Prostate gland (tissue), 2 donors: ENCODE measurements around the gene SMYD2. TPM values are rescaled to one million over a fixed set of nuclear protein-coding genes. Genes with fewer than 3 reads are reported as not detected.

Experiments
- DNase-seq: peaks from one replicate; pipeline ENCODE4 v3.0.0-alpha.2; 2019; ENCODE audit warnings: low spot score
- H3K27ac ChIP-seq, 2 donors: fragments of 200-600 bp; sonication (generic); 2 replicates each; pipeline ENCODE4 v1.5.1; 2017 to 2019
- H3K27me3 ChIP-seq: fragments of 200-600 bp; sonication (generic); replicated peaks from 2 replicates; pipeline ENCODE4 v1.5.1; 2019; ENCODE audit not compliant: insufficient read depth
- H3K36me3 ChIP-seq, 2 donors: fragments of 200-600 bp; sonication (generic); 1 replicate in 1 of 2; 2 replicates in 1 of 2; pipeline versions ENCODE4 v1.5.1 to v1.8.1; 2017 to 2019
- H3K4me1 ChIP-seq: fragments of 200-600 bp; sonication (generic); replicated peaks from 2 replicates; pipeline ENCODE4 v1.5.1; 2019
- H3K4me3 ChIP-seq, 2 donors: fragments of 200-600 bp; sonication (generic); 2 replicates each; pipeline ENCODE4 v1.5.1; 2017 to 2019
- H3K9me3 ChIP-seq: fragments of 200-600 bp; sonication (generic); 2 replicates; pipeline ENCODE4 v1.5.1; 2017
- POLR2A ChIP-seq: fragments of 450-650 bp; IDR thresholded peaks from one replicate; pipeline ENCODE4 v1.6.1; 2016; ENCODE audit warnings: antibody characterized with exemption, mild to moderate bottlenecking
- POLR2AphosphoS5 ChIP-seq: sonication (generic); formaldehyde crosslinking; IDR thresholded peaks from one replicate; pipeline ENCODE4 v1.6.1; 2017; ENCODE audit warnings: antibody characterized with exemption
- WGBS: methylation state at CpG from one replicate; pipeline ENCODE4 v1.1.5; 2018; 5-methylcytosine and 5-hydroxymethylcytosine counted together
- intact Hi-C: fragments of 100-400 bp; cut with DNase I; formaldehyde crosslinking; loops from one replicate; pipeline ENCODE4 v1.14.2; 2022
- total RNA-seq, 2 donors: library from RNA; depleted of rRNA; stranded (reverse); fragments of >200 nt; gene quantifications; one replicate each; pipeline ENCODE4 v1.1.0, GENCODE V29; 2016
- TF ChIP-seq, protein P1 (sequence below), 4 experiments: fragments of 200-600 bp in 2 of 4; fragments of 450-650 bp in 2 of 4; sonication (generic) in 2 of 4; IDR thresholded peaks; 1 replicate in 3 of 4; 2 replicates in 1 of 4; pipeline ENCODE4 v1.5.1; 2016 to 2019; ENCODE audit warnings: antibody characterized with exemption in 4 of 4, mild to moderate bottlenecking in 2 of 4, moderate library complexity in 2 of 4

The SMYD2 gene
- total RNA-seq, 2 donors from 2014 or later, result 18.6 to 50.4 TPM

DNA sequence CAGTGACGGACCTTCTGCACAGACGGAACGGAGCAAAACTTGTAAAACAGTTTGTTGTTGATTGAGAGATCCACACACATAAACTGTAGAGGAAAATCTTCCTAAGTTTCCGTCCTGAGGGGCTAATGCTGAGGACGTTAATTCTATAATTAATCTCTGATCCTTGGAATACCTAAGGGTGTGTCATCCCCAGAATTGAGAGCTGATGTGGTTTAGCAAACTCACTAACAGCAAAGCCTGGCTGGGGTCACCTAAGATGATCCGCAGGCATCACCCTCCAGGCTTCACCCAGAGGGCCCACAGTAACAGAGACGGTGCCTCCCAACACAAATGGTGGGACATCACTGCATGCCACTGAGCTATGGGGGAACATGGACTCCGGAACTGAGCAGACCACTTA is 97.5 kb downstream of the SMYD2 start:
- intact Hi-C loops, result loop anchor here (5.0 kb wide), 1 partner anchor 41 kb away; no protein-coding TSS in a partner anchor
- no peaks in the 10 kb centered on the region for H3K9me3 ChIP-seq
- DNase-seq, result no peak
- H3K27ac ChIP-seq, result peak overlapping the region; percentile 1 to 17
- TF ChIP-seq POLR2AphosphoS5, result no peak
- no peak for TF ChIP-seq POLR2A
- TF ChIP-seq, protein P1, sequence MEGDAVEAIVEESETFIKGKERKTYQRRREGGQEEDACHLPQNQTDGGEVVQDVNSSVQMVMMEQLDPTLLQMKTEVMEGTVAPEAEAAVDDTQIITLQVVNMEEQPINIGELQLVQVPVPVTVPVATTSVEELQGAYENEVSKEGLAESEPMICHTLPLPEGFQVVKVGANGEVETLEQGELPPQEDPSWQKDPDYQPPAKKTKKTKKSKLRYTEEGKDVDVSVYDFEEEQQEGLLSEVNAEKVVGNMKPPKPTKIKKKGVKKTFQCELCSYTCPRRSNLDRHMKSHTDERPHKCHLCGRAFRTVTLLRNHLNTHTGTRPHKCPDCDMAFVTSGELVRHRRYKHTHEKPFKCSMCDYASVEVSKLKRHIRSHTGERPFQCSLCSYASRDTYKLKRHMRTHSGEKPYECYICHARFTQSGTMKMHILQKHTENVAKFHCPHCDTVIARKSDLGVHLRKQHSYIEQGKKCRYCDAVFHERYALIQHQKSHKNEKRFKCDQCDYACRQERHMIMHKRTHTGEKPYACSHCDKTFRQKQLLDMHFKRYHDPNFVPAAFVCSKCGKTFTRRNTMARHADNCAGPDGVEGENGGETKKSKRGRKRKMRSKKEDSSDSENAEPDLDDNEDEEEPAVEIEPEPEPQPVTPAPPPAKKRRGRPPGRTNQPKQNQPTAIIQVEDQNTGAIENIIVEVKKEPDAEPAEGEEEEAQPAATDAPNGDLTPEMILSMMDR (IDR thresholded peaks at IDR 0.05), result no peak
- H3K27me3 ChIP-seq, result no peaks in the 10 kb centered on the region
- H3K4me3 ChIP-seq, result no peak overlapping the region
- 60% methylated on average over 8 of the region's 8 CpGs for WGBS
- peaks cover 0 to 5% of the 10 kb centered on the region in 2 donors for H3K36me3 ChIP-seq
- no peaks in the 10 kb centered on the region for H3K4me1 ChIP-seq

DNA sequence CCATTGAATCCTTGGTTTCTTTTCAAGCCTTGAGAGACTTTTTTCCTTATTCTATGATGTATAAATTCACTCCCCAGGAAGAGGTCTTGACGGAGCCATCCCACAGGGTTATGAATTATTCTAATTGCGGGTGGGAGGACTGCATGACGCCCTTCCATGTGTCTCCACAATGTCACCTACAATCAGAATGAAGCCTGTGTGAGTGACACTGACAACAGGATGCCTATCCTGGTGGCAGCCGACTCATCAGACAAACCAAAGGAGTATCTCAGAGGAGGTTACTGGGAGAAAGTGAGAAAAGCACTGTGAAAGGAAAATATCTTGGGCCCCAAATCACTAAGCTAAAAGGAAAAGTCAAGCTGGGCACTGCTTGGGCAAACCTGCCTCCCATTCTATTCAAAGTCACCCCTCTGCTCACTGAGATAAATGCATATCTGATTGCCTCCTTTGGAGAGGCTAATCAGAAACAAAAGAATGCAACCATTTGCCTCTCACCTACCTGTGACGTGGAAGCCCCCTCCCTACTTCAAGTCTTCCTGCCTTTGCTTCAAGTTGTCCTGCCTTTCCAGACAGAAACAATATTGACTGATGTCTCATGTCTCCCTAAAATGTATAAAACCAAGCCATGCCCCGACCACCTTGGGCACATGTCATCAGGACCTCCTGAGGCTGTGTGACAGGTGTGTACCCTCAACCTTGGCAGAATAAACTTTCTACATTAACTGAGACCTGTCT is 98.4 kb downstream of the SMYD2 start:
- peaks cover 0 to 11% of the 10 kb centered on the region in 2 donors for H3K36me3 ChIP-seq
- TF ChIP-seq POLR2AphosphoS5 (no peak), POLR2A (no peak)
- TF ChIP-seq, protein P1 (IDR thresholded peaks at IDR 0.05), result no peak
- intact Hi-C loops, result loop anchor here (5.0 kb wide), 1 partner anchor 42 kb away; no protein-coding TSS in a partner anchor
- no peaks in the 10 kb centered on the region for H3K9me3 ChIP-seq
- H3K4me1 ChIP-seq, result no peaks in the 10 kb centered on the region
- WGBS, result 88% methylated on average over 6 of the region's 6 CpGs
- H3K27ac ChIP-seq, result no peak overlapping the region
- H3K27me3 ChIP-seq, result no peaks in the 10 kb centered on the region
- DNase-seq, result no peak
- no peak overlapping the region for H3K4me3 ChIP-seq

DNA sequence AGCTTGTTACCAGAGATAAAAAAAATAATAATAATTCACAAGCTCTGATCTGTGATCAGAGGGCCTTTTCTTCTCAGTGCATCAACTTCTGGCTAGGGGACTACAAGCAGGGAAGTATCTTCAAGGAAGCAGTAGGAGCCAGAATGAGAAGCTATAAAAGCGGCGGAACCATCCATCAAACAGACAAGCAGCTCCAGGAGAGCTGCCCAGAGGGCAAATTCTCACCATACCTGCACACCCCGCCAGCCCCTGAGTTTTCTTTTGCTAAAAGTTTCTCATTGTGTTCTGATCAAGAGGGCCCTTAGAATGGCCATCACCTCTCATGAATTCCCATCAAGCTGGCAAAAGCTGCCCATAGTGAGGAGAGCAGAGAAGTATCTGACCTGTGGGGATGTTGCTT is 99.4 kb downstream of the SMYD2 start:
- Histone ChIP-seq H3K27ac (peak overlapping the region in 1 of 2 donors; percentile 10), H3K4me1 (no peaks in the 10 kb centered on the region), H3K36me3 (peaks cover 0 to 11% of the 10 kb centered on the region in 2 donors), H3K4me3 (no peak overlapping the region), H3K9me3 (no peaks in the 10 kb centered on the region), H3K27me3 (no peaks in the 10 kb centered on the region)
- peak; percentile 42 for TF ChIP-seq POLR2AphosphoS5
- TF ChIP-seq, protein P1 (IDR thresholded peaks at IDR 0.05), result no peak
- intact Hi-C loops, result no loop called here
- peak; percentile 74 for DNase-seq
- WGBS, result 46% methylated on average over 3 of the region's 3 CpGs

DNA sequence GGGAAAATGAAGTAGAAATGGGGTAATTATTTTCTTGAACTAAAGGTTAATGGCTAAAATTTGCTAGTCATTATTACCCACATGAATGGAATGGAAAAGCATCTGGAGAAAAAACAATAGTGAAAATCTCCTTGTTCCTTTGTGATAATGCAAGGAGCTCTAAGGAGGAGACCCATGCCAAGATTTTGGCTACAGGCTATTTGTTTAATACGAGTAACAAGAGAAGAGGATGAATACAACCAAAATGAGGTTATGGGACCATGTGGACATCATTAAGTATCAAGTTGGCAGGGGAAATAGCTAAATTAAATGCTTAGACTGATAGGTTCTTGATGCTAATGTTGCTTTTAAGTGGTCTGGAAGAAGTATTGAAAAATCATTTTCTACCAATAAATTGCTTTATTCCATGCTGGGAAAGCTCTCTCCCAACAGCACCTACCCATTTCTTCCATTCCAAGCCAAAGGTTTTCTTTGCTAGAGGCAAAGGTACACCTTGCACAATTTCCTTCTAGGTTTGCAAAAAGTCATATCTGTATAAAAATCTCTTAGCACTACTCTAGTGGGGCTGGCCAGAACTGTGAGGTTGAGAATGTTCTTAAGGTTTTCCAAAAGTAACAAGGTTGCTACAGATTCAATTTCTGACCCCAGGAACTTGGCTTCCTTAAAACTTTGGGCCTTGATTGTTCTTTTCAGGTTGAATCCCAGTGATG is 100.2 kb downstream of the SMYD2 start:
- Histone ChIP-seq H3K36me3 (peaks cover 0 to 11% of the 10 kb centered on the region in 2 donors), H3K27ac (peak overlapping the region in 1 of 2 donors; percentile 10), H3K9me3 (no peaks in the 10 kb centered on the region), H3K27me3 (no peaks in the 10 kb centered on the region), H3K4me3 (no peak overlapping the region), H3K4me1 (no peaks in the 10 kb centered on the region)
- 34% methylated on average over 1 of the region's 1 CpG for WGBS
- TF ChIP-seq POLR2AphosphoS5 (no peak), POLR2A (no peak)
- TF ChIP-seq, protein P1 (IDR thresholded peaks at IDR 0.05), result no peak
- DNase-seq, result no peak
- intact Hi-C loops, result no loop called here
